Smooth muscle cell of trachea (primary cell): ENCODE results near the gene MPZL2. TPM values are rescaled to one million over a fixed set of nuclear protein-coding genes. Genes with fewer than 3 reads are reported as not detected.

Experiments used
- total RNA-seq: library from RNA; depleted of rRNA; stranded (reverse); fragments of >200 nt; gene quantifications from 2 replicates; pipeline ENCODE4 v1.2.1, GENCODE V29; 2014

Gene MPZL2
- total RNA-seq = 0.73 TPM in 1 of 2 replicates, not detected in the other

DNA sequence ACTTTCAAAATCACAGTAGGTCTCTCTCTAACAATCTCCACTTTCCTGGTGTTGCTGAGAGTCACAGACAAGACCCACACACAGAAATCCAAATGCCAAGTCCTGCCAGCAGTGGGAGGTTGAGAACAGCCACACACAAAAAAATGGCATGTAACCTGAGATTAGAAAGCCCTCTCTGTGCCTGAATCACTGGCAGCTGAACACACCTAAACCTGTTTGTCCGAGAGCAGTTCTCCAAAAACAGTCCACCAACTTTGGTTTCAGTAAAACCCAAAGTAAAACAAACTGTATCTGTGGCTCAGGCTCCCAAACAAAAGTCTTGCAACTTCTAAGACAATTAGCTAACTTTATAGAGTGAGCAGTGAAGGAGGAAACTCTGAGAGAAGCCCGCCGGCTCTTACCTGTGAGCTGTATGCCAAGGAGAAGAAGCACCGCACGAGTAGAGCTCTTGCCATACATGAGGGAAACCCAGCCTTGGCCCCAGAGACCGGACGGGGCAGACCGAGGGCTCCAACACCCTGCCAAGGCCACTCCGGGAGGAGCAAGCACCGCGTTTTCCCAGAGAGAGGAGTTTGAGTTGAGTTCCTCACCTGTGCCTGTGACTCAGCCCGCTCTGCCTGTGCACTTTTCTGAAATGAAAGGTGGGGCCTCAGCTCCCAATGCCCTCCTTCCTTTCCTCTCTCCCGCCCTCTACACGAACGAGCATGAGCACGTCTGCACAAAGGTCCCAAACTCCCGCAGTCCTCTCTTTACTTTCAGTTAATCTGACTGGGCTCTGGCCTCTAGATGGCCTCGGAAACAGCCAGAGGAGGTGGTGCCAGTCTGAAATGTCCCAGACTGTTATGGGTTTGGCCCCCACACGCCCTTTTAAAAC lies at the start of gene MPZL2:
Gene MPZL2 (minus strand): TSS at position 603 of the 874 bp plus-strand sequence. CDS start 144 bp downstream, at position 459.

DNA sequence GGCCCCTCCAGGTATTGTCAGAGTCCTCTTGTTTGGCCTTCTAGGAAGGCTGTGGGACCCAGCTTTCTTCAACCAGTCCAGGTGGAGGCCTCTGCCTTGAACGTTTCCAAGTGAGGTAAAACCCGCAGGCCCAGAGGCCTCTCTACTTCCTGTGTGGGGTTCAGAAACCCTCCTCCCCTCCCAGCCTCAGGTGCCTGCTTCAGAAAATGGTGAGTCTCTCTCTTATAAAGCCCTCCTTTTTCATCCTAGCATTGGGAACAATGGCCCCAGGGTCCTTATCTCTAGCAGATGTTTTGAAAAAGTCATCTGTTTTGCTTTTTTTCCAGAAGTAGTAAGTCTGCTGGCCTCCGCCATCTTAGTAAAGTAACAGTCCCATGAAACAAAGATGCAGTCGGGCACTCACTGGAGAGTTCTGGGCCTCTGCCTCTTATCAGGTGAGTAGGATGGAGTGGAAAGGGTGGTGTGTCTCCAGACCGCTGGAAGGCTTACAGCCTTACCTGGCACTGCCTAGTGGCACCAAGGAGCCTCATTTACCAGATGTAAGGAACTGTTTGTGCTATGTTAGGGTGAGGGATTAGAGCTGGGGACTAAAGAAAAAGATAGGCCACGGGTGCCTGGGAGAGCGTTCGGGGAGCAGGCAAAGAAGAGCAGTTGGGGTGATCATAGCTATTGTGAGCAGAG lies 40.6 kb upstream of the MPZL2 start, which contains the start of gene CD3E:
Gene CD3E (plus strand): TSS at position 163 of the 681 bp plus-strand sequence. CDS start 223 bp downstream, at position 386.

DNA sequence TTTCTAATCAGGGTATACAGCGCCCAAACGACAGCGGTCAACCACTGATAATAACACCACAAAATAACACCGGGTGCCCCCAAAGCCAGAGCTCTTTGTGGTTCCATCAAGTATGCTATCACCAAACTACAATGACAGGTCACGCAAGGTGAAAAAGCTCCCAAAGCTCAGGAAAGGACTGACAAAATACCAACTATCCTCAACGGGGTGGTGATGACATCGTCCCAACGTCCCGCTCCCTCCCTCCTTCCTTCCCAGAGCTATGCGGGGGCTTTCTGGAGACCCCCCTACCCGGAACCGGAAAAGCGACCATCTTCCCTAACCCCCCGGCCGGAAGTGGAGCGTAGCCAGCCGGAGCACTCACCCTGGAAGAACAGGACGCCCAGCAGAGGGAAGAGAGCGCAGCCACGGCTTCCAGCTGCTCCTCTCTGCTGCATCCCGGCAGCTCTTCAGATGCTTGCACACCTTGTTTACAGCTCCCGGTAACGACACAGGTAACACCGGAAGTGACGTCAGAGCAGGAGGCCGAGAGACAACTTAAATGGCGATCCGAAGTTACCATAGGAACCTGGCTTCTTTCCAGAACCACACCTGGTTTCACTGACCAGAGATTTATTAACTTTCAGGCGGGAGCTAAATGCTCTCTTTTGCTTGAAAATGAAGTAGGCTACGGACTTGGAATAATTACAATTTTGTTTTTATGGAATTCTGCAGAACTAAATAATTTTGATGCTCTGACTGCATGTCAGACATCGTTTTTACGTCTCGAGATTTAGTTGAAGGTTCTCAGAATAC lies 12.0 kb downstream of the MPZL2 start, which contains the start of gene MPZL3:
Gene MPZL3 (minus strand): TSS at position 508 of the 795 bp plus-strand sequence. CDS start 71 bp downstream, at position 437.

DNA sequence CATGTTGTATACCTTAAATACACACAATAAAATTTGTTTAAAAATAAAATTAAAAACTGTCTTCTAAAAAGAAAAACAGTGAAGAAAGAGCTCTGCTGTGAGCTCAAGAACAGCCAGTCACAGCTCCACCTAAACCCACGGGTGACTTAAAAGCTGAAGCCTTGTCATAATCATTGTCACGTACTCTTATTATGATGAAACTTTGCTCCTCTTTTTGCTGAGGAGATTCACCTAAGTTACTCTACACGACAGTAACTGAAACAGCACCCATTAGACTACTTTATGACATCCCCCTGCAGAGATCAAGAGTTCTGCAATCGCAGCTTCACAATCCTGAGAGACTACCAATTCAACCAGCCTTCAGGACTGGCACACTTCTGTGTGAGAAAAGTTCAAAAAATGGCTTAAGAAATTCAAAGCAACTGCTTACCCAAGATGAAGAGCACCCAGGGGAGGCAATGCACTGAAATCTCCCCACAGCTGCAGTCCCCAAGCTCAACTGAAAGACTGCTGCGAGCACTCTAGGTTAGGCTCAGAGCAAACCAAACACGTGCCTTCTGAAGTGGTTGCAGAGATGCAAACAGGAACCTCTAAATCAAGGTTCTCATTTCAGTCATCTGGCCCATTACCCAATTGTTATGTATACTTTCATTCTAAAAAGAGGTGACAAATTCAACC lies 39.4 kb downstream of the MPZL2 start, which contains the start of gene JAML:
Gene JAML (minus strand): TSS at position 501 of the 678 bp plus-strand sequence. CDS start 10,145 bp downstream, outside the sequence.

Other genes with a start within 250 kb of the MPZL2 start
- gene TMPRSS4, start 187.2 kb downstream of the MPZL2 start, total RNA-seq = not detected in 2 replicates
- gene SMIM35, start 177.3 kb downstream of the MPZL2 start, total RNA-seq = not detected in 2 replicates
- 0.44 and 0.83 TPM in 2 replicates for gene SCN4B, start 111.5 kb downstream of the MPZL2 start, total RNA-seq
- gene SCN2B, start 87.7 kb downstream of the MPZL2 start, total RNA-seq = under 0.01 and 0.99 TPM in 2 replicates
- gene JAML, start 39.3 kb downstream of the MPZL2 start, total RNA-seq = not detected in 2 replicates
- 0.17 and 0.29 TPM in 2 replicates for gene MPZL3, start 11.9 kb downstream of the MPZL2 start, total RNA-seq
- gene CD3E, start 40.4 kb upstream of the MPZL2 start, total RNA-seq = not detected in 2 replicates
- not detected in 2 replicates for gene CD3D, start 78.4 kb upstream of the MPZL2 start, total RNA-seq
- gene CD3G, start 80.0 kb upstream of the MPZL2 start, total RNA-seq = not detected in 2 replicates
- 47.6 and 48.0 TPM in 2 replicates for gene UBE4A, start 95.3 kb upstream of the MPZL2 start, total RNA-seq
- 21.0 and 34.8 TPM in 2 replicates for gene ATP5MG, start 137.3 kb upstream of the MPZL2 start, total RNA-seq
- gene KMT2A, start 172.2 kb upstream of the MPZL2 start, total RNA-seq = 30.3 and 48.0 TPM in 2 replicates